Measurements from ENCODE around the gene EFCAB8.

The EFCAB8 gene, protein sequence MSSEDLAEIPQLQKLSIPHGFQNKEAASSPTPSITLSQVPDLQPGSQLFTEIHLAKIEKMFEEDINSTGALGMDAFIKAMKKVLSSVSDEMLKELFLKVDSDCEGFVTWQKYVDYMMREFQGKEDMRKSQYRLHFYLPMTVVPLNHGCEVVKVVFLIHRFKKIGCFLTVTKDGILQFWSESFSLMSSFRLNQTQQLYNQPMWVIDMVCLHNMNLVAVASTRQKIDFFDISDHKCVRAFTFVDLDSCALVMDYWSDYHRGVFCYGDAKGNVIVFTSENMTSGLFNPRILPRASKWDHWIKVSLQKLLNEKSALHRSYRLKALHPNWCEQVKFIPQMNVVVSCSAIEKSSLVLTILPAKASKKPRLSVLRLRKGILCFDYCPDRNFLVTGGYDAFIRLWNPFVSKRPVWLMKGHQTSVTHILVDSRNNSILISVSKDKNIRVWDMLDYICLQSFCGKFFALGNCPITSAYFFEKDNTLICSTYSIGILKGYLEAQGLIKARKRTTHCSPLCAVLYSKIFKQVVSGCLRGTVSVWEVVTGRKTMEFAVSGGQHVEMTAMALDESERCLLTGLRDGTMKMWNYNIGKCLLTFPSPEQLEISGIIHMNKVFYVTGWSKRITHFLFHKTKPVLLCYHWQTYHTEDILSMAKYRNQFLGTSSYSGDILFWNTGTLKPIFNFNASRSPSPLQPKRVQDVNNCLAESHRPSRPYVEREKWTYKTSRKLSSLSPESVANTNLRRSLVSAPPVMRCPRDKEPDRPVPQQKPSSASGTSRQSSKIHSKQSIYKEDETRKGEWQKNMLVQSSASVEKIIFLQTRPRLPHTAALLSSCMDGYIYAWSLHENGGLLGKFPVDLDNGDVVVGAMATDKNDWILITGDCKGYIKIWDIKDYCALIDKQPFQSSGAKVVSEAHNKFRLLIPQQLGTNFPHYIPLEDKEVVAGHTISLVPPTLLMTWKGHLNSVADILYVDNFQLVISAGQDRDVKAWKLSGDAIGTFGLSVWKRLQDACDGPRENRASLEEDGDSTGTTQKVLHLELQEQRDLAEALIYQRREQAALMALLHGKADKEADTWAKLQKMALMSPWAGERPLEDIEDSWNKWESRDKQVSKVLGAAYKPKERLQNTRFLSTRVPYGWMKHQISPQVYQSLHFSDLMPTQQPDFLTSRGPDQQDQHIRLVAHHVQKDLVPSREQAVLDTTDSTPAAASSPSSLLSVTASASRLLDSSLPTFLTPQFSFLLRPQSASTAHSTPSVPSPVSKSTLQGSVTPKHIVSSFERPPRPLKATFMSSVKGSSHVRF

GRCh38 chr20:32858701-32859372, at the start of gene EFCAB8:
Gene EFCAB8 (plus strand): TSS chr20:32858923. CDS start chr20:32863793, 4,870 bp downstream.
- DNase-seq = no peak

GRCh38 chr20:32809907-32810306, 48.8 kb upstream of the EFCAB8 start:
- DNase-seq = no peak

DNA sequence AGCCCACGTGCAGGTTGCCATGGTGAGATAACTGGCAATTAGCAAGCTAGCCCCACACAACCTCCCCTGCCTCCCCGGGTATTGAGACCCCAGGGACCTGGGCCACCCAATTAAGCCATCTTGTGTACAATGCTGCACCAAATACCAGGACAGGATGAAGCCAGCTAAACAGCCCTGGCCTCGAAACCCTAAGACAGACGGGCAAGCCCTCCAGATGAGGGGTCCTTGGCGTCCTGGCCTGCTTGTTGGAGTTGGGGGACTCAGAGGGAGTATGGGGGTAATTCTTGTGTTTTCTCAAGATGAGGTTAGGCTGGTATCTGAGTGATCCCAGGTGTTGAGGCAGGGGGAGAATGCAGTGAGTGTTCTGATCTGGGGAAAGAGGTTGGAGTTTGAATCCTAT, 47.8 kb upstream of the EFCAB8 start:
- no peak for DNase-seq

DNA sequence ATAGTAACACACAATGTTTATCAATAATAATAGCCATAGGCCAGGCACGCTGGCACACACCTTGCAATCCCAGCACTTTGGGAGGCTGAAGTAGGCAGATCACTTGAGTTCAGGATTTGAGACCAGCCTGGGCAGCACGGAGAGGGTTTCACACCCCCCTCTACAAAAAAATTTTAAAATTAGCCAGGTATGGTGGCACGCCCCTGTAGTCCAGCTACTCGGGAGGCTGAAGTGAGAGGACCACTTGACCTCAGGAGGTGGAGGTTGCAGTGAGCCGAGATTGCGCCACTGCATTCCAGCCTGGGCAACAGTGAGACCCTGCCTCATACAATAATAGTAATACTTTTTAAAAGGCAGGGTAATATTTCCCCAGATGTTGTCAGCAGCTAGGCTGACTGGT, 46.8 kb upstream of the EFCAB8 start:
- no peak for DNase-seq

DNA sequence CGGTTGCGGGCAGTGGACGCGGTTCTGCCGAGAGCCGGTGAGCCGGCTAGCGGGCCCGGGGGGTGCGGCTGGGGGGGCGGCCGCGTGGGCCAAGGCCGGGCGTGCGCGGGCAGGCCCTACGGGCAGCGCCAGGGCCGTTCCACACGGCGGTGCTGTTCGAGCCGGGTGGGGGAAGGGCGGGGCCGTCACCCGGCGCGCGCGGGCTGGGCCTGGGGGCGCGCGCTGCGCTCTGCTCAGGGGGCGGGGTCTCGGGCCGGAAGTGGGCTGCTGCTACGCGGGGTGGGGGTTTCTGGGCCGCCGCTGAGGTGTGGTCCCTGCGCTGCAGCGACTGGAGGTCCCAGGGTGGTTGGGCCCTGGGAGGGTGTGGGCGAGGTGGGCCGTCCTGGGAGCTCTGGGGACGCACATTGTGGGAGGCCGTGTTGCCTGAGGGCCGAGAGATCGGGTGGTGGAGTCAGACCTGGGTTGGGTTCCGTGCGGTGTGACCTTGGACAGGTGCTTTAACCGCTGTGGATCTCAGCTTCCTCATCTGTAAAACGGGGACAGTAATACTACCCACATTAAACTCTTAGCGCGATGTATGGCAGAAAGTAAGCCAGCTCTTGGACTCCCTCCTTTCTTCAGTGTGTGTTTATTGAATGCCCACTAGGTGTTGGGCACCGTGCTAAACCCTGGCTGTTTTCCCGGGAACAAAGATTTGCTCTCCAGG, 38.6 kb upstream of the EFCAB8 start:
- no peak for DNase-seq

DNA sequence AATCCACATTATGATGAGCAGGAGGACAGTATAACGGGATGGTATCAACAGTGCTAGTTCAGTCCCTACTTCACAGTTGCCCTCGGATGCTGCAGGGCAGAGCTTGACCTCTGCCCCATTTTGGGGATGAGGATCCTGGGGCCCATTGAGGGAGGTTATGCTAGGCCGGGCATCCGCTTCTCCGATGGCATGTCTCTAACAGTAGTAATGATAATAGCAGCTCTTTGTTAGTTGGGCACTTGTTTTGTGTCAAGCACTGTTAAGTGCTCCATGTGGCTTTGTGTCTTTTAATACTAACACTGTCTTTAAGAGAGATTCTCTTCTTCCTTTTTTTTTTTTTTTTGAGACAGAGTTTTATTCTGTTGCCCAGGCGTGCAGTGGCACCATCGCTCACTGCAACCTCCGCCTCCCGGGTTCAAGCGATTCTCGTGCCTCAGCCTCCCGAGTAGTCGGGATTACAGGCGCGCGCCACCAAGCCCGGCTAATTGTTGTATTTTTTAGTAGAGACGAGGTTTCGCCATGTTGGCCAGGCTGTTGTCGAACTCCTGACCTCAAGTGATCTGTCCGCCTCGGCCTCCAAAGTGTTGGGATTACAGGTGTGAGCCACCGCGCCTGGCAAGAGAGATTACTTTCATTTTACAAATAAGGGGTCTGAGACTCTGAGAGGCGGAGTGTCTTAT, 37.9 kb upstream of the EFCAB8 start:
- no peak for DNase-seq

DNA sequence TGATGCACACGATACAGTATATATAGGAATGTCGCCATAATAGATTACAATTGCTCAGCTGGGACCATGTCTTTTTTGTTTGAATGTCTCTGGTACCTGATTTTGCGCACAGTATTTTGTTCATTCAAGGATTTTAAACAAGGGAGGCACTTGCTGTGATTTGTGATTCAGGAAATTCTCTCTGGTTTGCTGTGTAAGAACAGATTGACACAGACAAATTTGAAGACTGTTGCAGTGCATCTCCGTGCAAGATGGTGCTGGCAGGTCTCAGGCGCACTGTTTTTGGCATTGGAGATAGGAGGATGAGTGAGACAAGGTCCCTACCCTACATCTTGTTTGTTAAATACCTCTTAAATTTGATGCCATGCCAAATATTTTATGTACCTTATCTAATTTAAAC, 36.5 kb upstream of the EFCAB8 start:
- no peak for DNase-seq

- no peak for DNase-seq
These were observed 35.6 kb upstream of the EFCAB8 start for GRCh38 chr20:32823078-32823477.

DNA sequence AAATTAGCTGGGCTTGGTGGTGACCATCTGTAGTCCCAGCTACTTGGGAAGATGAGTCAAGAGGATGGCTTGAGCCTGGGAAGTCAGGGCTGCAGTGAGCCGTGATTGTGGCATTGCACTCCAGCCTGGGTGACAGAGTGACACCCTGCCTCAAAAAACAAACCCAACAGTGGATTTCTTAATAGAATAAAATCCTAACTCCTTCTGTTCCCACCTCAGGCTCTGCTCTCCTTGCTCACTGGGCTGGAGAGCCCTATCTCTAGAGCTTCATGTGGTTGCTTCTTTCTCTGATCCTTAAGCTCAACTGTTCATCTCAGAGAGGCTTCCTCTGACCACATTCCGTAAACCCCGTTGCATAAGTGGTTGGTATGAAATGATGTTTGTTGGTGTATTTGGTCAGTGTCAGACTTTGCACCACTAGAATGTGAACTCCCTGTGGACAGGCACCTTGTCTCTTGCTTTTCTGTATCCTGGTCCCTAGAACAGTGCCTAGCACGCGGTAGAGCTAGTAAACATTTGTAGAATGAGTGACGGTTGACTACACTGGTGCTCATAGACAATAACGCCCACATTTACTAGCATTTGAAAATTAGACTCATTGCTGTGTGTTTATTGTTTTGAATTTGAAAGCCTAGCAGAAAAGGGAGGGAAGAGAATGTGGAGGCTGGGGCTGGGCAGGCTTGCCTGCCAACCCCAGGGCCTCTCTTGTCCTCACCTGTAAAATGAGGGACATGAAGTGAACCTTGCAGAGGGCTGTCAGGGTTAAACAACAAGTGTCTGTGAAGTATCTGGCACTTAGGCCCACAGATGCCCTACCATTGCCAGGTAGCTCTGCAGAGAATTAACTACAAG, 34.8 kb upstream of the EFCAB8 start:
- DNase-seq = no peak

DNA sequence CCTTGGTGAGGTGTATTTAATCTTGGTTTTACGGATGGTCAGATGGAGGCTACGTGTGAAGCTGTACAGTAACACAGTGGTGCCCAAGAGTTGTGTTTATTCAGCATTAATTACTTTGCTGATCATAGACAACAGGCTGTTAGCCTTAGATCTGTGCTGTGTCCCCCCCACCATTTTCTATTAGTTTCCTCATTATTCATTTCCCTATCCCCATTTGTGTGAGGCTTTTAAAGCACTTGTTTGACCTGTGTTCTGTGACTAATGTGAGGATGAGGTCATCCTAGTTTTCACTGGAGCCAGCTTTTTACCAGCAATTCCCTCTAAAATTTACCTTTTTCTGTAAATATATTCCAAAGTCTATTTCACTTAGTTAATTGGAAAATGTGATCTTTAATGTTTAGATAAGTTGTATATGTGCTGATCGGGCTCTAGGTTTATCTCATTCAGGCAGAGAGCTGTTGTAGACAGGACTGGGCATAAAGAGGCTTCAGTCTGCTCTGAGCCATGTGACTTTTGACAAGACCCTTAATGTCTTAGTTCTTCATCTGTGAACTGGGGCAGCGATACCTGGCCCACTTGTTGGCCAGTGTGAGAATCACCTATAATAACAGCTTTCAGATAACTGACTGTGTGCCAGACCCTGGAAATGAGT, 30.6 kb upstream of the EFCAB8 start:
- no peak for DNase-seq

DNA sequence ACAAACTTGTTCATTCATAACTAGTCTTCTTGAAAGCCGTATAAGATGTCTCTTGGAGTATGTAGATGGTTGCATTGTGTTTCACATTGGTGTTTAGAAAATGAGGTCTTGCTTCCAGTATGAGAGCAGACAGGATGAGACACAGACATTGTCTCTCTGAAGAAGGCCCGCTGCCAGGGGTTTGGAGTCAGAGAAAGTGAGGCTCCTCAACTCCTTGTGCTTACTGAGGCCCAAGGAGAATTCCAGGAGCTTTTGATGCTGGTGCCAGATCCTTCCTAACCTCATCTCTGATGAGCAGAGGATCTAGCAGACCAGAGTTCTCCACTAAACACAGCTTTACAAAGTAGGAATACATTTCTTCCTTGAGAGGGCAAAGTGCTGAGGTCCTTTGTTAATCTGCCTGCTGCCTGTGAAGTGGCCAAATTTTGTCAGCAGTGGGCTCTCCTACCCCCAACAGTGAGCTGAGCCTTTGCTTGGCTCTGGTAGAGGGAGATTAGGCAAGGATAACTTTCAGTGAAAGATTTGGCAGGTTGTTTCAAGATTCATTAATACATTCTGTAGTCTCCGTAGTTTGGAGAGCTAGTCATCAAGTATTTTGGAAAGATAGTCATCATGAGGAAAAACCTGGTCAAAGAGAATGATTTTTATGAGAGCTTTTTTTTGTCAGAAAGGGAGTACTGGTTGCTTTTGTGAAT, 29.3 kb upstream of the EFCAB8 start:
- peak; percentile 34 for DNase-seq

DNA sequence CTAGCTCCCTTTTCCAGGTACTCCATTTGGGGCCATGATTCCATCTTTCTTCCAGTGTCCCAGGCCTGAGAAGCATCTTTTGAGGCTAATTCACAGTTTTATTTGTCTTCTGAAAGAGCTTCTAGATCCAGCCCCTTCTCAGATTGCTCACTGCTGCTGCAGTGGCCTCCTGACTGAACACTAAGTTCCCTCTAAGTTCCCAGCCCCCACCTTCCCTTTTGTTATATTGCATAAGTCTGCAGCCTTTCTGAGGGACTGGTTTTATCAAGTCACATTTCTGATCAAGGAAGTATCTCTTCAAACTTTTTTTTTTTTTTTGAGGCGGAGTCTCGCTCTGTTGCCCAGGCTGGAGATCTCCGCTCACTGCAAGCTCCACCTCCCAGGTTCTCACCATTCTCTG, 28.3 kb upstream of the EFCAB8 start:
- no peak for DNase-seq

GRCh38 chr20:32831982-32832381, 26.7 kb upstream of the EFCAB8 start:
- DNase-seq = no peak

DNA sequence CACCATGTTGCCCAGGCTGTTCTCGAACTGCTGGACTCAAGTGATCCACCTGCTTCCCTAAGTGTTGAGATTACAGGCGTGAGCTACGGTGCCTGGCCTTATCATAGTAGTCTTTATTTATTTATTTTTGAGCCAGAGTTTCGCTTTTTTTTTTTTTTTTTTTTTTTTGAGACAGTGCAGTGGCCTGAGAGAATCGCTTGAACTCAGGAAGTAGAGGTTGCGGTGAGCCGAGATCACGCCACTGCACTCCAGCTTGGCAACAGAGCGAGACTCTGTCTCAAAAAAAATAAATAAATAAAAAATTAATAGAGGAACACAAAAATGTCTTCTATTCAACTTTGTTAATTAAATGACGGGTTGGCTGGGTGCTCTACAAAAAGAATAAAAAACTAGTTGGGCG, 26.1 kb upstream of the EFCAB8 start:
- DNase-seq = no peak

- no peak for DNase-seq
These were observed 23.8 kb upstream of the EFCAB8 start for GRCh38 chr20:32834972-32835371.

DNA sequence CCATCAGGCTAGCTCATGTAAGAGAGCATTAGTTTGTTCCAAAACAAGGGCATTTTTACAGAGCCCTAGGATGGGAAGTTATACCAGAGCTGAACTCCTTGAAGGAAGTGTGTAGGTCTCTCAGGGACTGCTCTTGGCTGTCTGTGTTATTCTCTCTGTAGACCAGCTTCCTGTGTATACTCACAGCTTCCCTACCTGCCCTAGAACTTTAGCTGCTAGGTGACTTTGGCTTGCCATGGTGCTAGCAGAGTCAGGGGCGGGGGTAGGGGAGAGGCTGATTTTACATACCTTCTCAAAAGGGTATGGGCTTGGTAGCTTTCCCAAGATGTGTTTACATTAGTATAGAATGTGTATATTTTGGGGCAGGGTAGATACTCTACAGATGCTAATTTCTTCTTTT, 21.6 kb upstream of the EFCAB8 start:
- no peak for DNase-seq

- DNase-seq = no peak
These were observed 19.3 kb upstream of the EFCAB8 start for GRCh38 chr20:32839227-32839981.

- no peak for DNase-seq
These were observed 18.8 kb upstream of the EFCAB8 start for GRCh38 chr20:32839982-32840285.

DNA sequence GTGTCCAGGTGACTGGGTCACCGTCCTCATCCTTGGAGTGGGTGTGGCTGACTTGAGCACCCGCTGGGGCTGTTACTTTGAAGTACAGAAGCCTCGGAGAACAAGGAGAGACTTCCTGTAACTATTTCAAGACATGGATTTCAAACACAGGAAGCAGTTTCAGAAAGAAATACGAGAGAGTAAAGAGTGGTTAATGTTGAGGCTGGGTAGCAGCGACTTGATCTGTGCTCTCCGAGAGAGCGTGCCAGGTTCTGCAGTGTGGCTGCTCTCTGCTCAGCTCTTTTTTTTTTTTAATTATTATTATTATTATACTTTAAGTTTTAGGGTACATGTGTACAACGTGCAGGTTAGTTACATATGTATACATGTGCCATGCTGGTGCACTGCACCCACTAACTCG, 17.5 kb upstream of the EFCAB8 start:
- DNase-seq = no peak
